GM12878 (cell line): ENCODE measurements around the gene AMY1B. TPM values are rescaled to one million over a fixed set of nuclear protein-coding genes. Genes with fewer than 3 reads are reported as not detected.
"Not testable (repeated sequence)": the region's sequence is repeated elsewhere in the genome, so short reads cannot be mapped to it uniquely, and the experiment has no call there.

ENCODE experiments used
- ATAC-seq: fragments of 200-7000 bp; cut with Tn5 transposase; 3 replicates; pipeline ENCODE4 v1.9.1; 2020; ENCODE audit warnings: mild to moderate bottlenecking, moderate library complexity
- BruUV-seq: library from RNA; stranded (reverse); fragments of 400-500 nt; replicated peaks from 2 replicates; lab custom pipeline; 2021; lab: Mats Ljungman, UMichigan
- CTCF ChIA-PET: fragments of 300-600 bp; sonication (Branson Sonifier 250); formaldehyde crosslinking; extraction: SDS; loops from one replicate; lab custom pipeline; 2021; ENCODE audit warnings: inconsistent platforms; lab: Yijun Ruan, JAX
- POLR2A ChIA-PET: fragments of 350-600 bp; formaldehyde crosslinking; extraction: SDS; loops from one replicate; lab custom pipeline; 2021; ENCODE audit warnings: inconsistent platforms; lab: Charles Lee
- RAD21 ChIA-PET: fragments of 300-600 bp; sonication (Branson Sonifier 250); formaldehyde crosslinking; loops from one replicate; lab custom pipeline; 2023; ENCODE audit warnings: antibody characterized with exemption; ENCODE audit not compliant: unreplicated experiment; lab: Charles Lee
- SMC1A ChIA-PET: fragments of 300-600 bp; sonication (Branson Sonifier 250); formaldehyde crosslinking; loops from one replicate; lab custom pipeline; 2023; ENCODE audit not compliant: unreplicated experiment, uncharacterized antibody; lab: Charles Lee
- DNase-seq: peaks from one replicate; pipeline ENCODE4 v3.0.0-alpha.2; 2011; ENCODE audit warnings: low read depth, low spot score
- FAIRE-seq: peaks from 3 replicates; lab custom pipeline; 2011; peaks lifted over from hg19 to GRCh38; lab: Jason Lieb, UNC
- H2AFZ ChIP-seq: 2 replicates; pipeline ENCODE4 v1.6.0; 2011; ENCODE audit warnings: low read depth, low read length, control low read depth; ENCODE audit not compliant: control insufficient read depth
- H3K27ac ChIP-seq: 2 replicates; pipeline ENCODE4 v1.5.1; 2011; ENCODE audit warnings: control low read depth; ENCODE audit not compliant: control insufficient read depth, insufficient read depth
- H3K27me3 ChIP-seq, 2 experiments: replicated peaks in 1 of 2; 2 replicates each; pipeline versions ENCODE4 v1.6.0 to v1.6.1; 2011; ENCODE audit warnings: low read length in 1 of 2; ENCODE audit not compliant: control insufficient read depth in 2 of 2, insufficient read depth in 2 of 2
- H3K36me3 ChIP-seq, 2 experiments: 2 replicates each; pipeline ENCODE4 v1.5.1; 2011; ENCODE audit warnings: low read length in 1 of 2; ENCODE audit not compliant: control insufficient read depth in 2 of 2, insufficient read depth in 2 of 2
- H3K4me1 ChIP-seq: 2 replicates; pipeline ENCODE4 v1.6.1; 2011; ENCODE audit warnings: mild to moderate bottlenecking, low read length, moderate library complexity, mixed read lengths; ENCODE audit not compliant: control insufficient read depth, insufficient read depth
- H3K4me2 ChIP-seq: 2 replicates; pipeline ENCODE4 v1.6.0; 2011; ENCODE audit warnings: control low read depth; ENCODE audit not compliant: control insufficient read depth, insufficient read depth
- H3K4me3 ChIP-seq: fragments of 200-600 bp; sonication (generic); 2 replicates; pipeline ENCODE4 v1.5.1; 2016
- H3K79me2 ChIP-seq: 2 replicates; pipeline ENCODE4 v1.6.0; 2011; ENCODE audit warnings: low read length; ENCODE audit not compliant: control insufficient read depth, insufficient read depth
- H3K9ac ChIP-seq: 2 replicates; pipeline ENCODE4 v1.8.0; 2011; ENCODE audit warnings: low read length, control low read depth, mixed read lengths; ENCODE audit not compliant: control insufficient read depth, insufficient read depth
- H3K9me3 ChIP-seq: replicated peaks from 3 replicates; pipeline ENCODE4 v1.5.1; 2011; ENCODE audit warnings: mild to moderate bottlenecking, low read length; ENCODE audit not compliant: control insufficient read depth, insufficient read depth
- H4K20me1 ChIP-seq: 2 replicates; pipeline ENCODE4 v1.6.0; 2011; ENCODE audit not compliant: control insufficient read depth, insufficient read depth
- WGBS: methylation state at CpG from one replicate; pipeline ENCODE4 v1.1.6; 2016; ENCODE audit warnings: low lambda C conversion rate; ENCODE audit not compliant: insufficient replicate concordance, insufficient coverage; ENCODE audit errors: missing lambda C conversion rate; 5-methylcytosine and 5-hydroxymethylcytosine counted together
- in situ Hi-C: fragments of 300-500 bp; cut with MboI; formaldehyde crosslinking; loops from 9 replicates; pipeline ENCODE4 v1.14.3; 2018; ENCODE audit warnings: mixed read lengths
- intact Hi-C: fragments of 100-400 bp; cut with micrococcal nuclease; formaldehyde crosslinking; loops from one replicate; pipeline ENCODE4 v1.14.2; 2022; ENCODE audit not compliant: unreplicated experiment
- polyA plus RNA-seq, 11 experiments: library from polyadenylated mRNA; depleted of rRNA in 4 of 11; unstranded in 6 of 11; stranded (reverse) in 5 of 11; fragments of >200 nt; fragmentation: Nextera tagmentation in 4 of 11; fragmentation: Illumina TruSeq in 1 of 11; extraction: Ambion mirVana in 4 of 11; extraction: Trizol in 1 of 11; gene quantifications; 1 replicate in 1 of 11; 2 replicates in 10 of 11; pipeline versions ENCODE4 v1.2.1 to v1.2.3, GENCODE V29; 2011 to 2016; ENCODE audit warnings: inconsistent platforms in 2 of 11, missing spikeins in 2 of 11, low read depth in 1 of 11
- total RNA-seq, 4 experiments: library from RNA; depleted of rRNA in 3 of 4; stranded (reverse); fragments of >200 nt in 3 of 4; fragmentation: Illumina TruSeq in 1 of 4; extraction: Trizol in 1 of 4; gene quantifications; 2 replicates each; pipeline versions ENCODE4 v1.2.1 to v1.2.3, GENCODE V29; 2013 to 2021

AMY1B gene
- total and polyA plus RNA-seq, 10 of the 15 experiments (the other 5 are each of a cell fraction or from before 2014, with no cell fraction given): 0.08 to 0.25 TPM; not detected in 8

GRCh38 chr1:103710381-103710780 lies 14.4 kb upstream of the AMY1B start:
- H3K27ac ChIP-seq, SMC1A ChIA-PET, H3K4me2 ChIP-seq, in situ Hi-C loops, intact Hi-C loops, FAIRE-seq, DNase-seq, RAD21 ChIA-PET, H3K79me2 ChIP-seq, H3K4me3 ChIP-seq, H3K36me3 ChIP-seq, ATAC-seq, BruUV-seq, H2AFZ ChIP-seq, H4K20me1 ChIP-seq, H3K27me3 ChIP-seq, H3K4me1 ChIP-seq, H3K9me3 ChIP-seq, H3K9ac ChIP-seq, POLR2A ChIA-PET, CTCF ChIA-PET: not testable (repeated sequence)
- WGBS: no CpG with 5 or more reads among the region's 3 CpGs

GRCh38 chr1:103707670-103708069 lies 11.7 kb upstream of the AMY1B start:
- H3K4me2 ChIP-seq, in situ Hi-C loops, H3K27ac ChIP-seq, SMC1A ChIA-PET, H3K4me1 ChIP-seq, POLR2A ChIA-PET, H4K20me1 ChIP-seq, CTCF ChIA-PET, H3K9ac ChIP-seq, H3K9me3 ChIP-seq, H3K4me3 ChIP-seq, RAD21 ChIA-PET, DNase-seq, intact Hi-C loops, H3K27me3 ChIP-seq, FAIRE-seq, H3K36me3 ChIP-seq, BruUV-seq, H2AFZ ChIP-seq, H3K79me2 ChIP-seq, ATAC-seq: not testable (repeated sequence)
- WGBS: no CpG with 5 or more reads among the region's 3 CpGs

- H3K27ac ChIP-seq, H3K36me3 ChIP-seq, H3K4me2 ChIP-seq, SMC1A ChIA-PET, H2AFZ ChIP-seq, H3K9ac ChIP-seq, H3K4me1 ChIP-seq, H3K79me2 ChIP-seq, CTCF ChIA-PET, in situ Hi-C loops, POLR2A ChIA-PET, H4K20me1 ChIP-seq, ATAC-seq, intact Hi-C loops, FAIRE-seq, H3K9me3 ChIP-seq, H3K27me3 ChIP-seq, H3K4me3 ChIP-seq, BruUV-seq, DNase-seq, RAD21 ChIA-PET: not testable (repeated sequence)
- no CpG with 5 or more reads among the region's 4 CpGs for WGBS
Measured at GRCh38 chr1:103701256-103701655, 5.2 kb upstream of the AMY1B start.

GRCh38 chr1:103700669-103701068 lies 4.7 kb upstream of the AMY1B start:
- H3K27ac ChIP-seq, CTCF ChIA-PET, H3K4me2 ChIP-seq, BruUV-seq, FAIRE-seq, ATAC-seq, SMC1A ChIA-PET, DNase-seq, H2AFZ ChIP-seq, H3K79me2 ChIP-seq, H3K4me3 ChIP-seq, RAD21 ChIA-PET, H3K36me3 ChIP-seq, in situ Hi-C loops, H3K9ac ChIP-seq, H3K9me3 ChIP-seq, intact Hi-C loops, POLR2A ChIA-PET, H3K27me3 ChIP-seq, H4K20me1 ChIP-seq, H3K4me1 ChIP-seq: not testable (repeated sequence)
- no CpG with 5 or more reads among the region's 4 CpGs for WGBS
